ENCODE data around the gene MON2.

- TF ChIP-seq CTCF (IDR thresholded peaks at IDR 0.05; ENCODE audit: extremely low read depth in 1 of 2, insufficient read depth in 1 of 2, low read depth in 1 of 2, low read length in 2 of 2): no peak
- no peak for TF ChIP-seq EZH2 (IDR thresholded peaks at IDR 0.05; ENCODE audit: borderline replicate concordance, low read depth, low read length, severe bottlenecking)
- no peak for TF ChIP-seq POLR2A (IDR thresholded peaks at IDR 0.05; ENCODE audit: low read depth, low read length)
- TF ChIP-seq POLR2AphosphoS5 (IDR thresholded peaks at IDR 0.05; ENCODE audit: insufficient read depth, low read depth, low read length): no peak
- no peak for TF ChIP-seq MAX (IDR thresholded peaks at IDR 0.05; ENCODE audit: insufficient read depth, insufficient read length)
- TF ChIP-seq MYC (IDR thresholded peaks at IDR 0.05; ENCODE audit: low read depth, low read length): no peak
Measured at GRCh38 chr12:62584619-62585018, 118.0 kb downstream of the MON2 start.

All from endothelial cell of umbilical vein (primary cell).